CD4-positive, alpha-beta memory T cell (primary cell): Measurements from ENCODE around the gene RALB. TPM values are rescaled to one million over a fixed set of nuclear protein-coding genes. Genes with fewer than 3 reads are reported as not detected.

Experiments
- CTCF ChIA-PET: fragments of 350-600 bp; sonication (Branson Sonifier 250); formaldehyde crosslinking; loops from one replicate; lab custom pipeline; 2021; ENCODE audit warnings: inconsistent platforms; ENCODE audit not compliant: partially characterized antibody; lab: Charles Lee
- POLR2A ChIA-PET: fragments of 350-600 bp; sonication (Branson Sonifier 250); formaldehyde crosslinking; loops from one replicate; lab custom pipeline; 2021; ENCODE audit not compliant: partially characterized antibody; lab: Charles Lee
- DNase-seq, 5 donors: peaks; one replicate each; pipeline versions ENCODE4 v3.0.0 to v3.0.0-alpha.2; 2020 to 2022; ENCODE audit warnings: mixed read lengths in 1 of 5
- H3K27ac ChIP-seq: one replicate; pipeline ENCODE4 v1.7.0; 2013; ENCODE audit warnings: low read depth, low read length
- H3K27me3 ChIP-seq: 2 replicates; pipeline ENCODE4 v1.7.0; 2013; ENCODE audit warnings: mild to moderate bottlenecking, low read length, moderate library complexity; ENCODE audit not compliant: insufficient read depth
- H3K36me3 ChIP-seq: 2 replicates; pipeline ENCODE4 v1.7.0; 2013; ENCODE audit warnings: mild to moderate bottlenecking, low read length, moderate library complexity; ENCODE audit not compliant: insufficient read depth
- H3K4me1 ChIP-seq: 2 replicates; pipeline ENCODE4 v1.7.0; 2013; ENCODE audit warnings: mild to moderate bottlenecking, low read length, moderate library complexity; ENCODE audit not compliant: insufficient read depth
- H3K4me3 ChIP-seq, 2 donors: one replicate each; pipeline ENCODE4 v1.7.0; 2013; ENCODE audit warnings: low read length in 2 of 2, mild to moderate bottlenecking in 1 of 2
- H3K9me3 ChIP-seq, 2 donors: one replicate each; pipeline ENCODE4 v1.7.0; 2013; ENCODE audit warnings: low read length in 2 of 2, control low read depth in 1 of 2; ENCODE audit not compliant: control insufficient read depth in 1 of 2
- H3K27ac Mint-ChIP-seq, 7 donors: one replicate each; pipeline ENCODE4 v1.8.0; 2020 to 2021; ENCODE audit warnings: mixed read lengths in 7 of 7, mild to moderate bottlenecking in 6 of 7, inconsistent platforms in 3 of 7, moderate library complexity in 3 of 7
- H3K27me3 Mint-ChIP-seq, 2 donors: one replicate each; pipeline ENCODE4 v1.8.0; 2020 to 2021; ENCODE audit warnings: mixed read lengths in 2 of 2
- H3K36me3 Mint-ChIP-seq, 2 donors: one replicate each; pipeline ENCODE4 v1.8.0; 2020 to 2021; ENCODE audit warnings: mixed read lengths in 2 of 2, inconsistent platforms in 1 of 2, mild to moderate bottlenecking in 1 of 2
- H3K4me1 Mint-ChIP-seq, 4 donors: one replicate each; pipeline ENCODE4 v1.8.0; 2020 to 2021; ENCODE audit warnings: mixed read lengths in 4 of 4, mild to moderate bottlenecking in 1 of 4
- H3K4me3 Mint-ChIP-seq, 8 donors: one replicate each; pipeline ENCODE4 v1.8.0; 2020 to 2021; ENCODE audit warnings: mixed read lengths in 8 of 8, mild to moderate bottlenecking in 7 of 8, moderate library complexity in 6 of 8, inconsistent platforms in 3 of 8
- H3K9me3 Mint-ChIP-seq, 8 donors: one replicate each; pipeline ENCODE4 v1.8.0; 2020 to 2021; ENCODE audit warnings: mixed read lengths in 8 of 8, mild to moderate bottlenecking in 5 of 8, inconsistent platforms in 3 of 8, moderate library complexity in 1 of 8
- intact Hi-C: fragments of 100-400 bp; cut with micrococcal nuclease; formaldehyde crosslinking; loops from one replicate; pipeline ENCODE4 v1.15.1; 2023
- polyA plus RNA-seq, 2 donors: library from polyadenylated mRNA; unstranded; fragments of 300-500 nt; fragmentation: Illumina TruSeq; gene quantifications; one replicate each; pipeline ENCODE4 v1.2.3, GENCODE V29; 2021
- total RNA-seq, 2 experiments: library from RNA; stranded (reverse); gene quantifications; one replicate each; pipeline ENCODE4 v1.2.3, GENCODE V29; 2021

Gene RALB
- total and polyA plus RNA-seq, 4 experiments from 2014 or later: 14.0 to 50.4 (median 24.4) TPM

DNA sequence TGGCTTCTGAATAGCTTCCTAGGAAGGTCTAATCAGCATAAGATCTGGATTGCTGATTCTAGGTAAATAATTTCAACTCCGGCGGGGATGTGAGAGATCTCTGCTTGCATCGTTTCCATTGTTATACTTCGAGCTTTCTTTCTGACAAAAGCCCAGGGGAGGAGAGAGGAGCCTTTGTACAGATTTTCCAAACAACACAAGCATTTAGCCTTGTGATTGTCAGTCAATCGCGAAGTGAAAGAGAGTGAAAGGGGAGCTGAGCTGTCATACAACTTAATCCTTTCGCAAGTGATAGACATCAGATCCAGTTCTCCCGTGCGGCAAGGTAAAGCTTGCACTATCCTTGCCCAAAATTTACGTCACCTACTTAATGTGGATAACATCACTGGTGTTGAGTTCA lies 26.2 kb downstream of the RALB start:
- H3K36me3 Mint-ChIP-seq: peaks cover 31 to 43% of the 10 kb centered on the region in 2 donors
- H3K4me1 Mint-ChIP-seq: peaks cover 0 to 4% (median 0%) of the 10 kb centered on the region in 4 donors
- no peak overlapping the region for H3K4me3 ChIP-seq
- ChIA-PET POLR2A (interaction anchor here (1.1 kb wide), 1 partner anchor 102 kb away, joined by 3 read pairs; no protein-coding TSS in a partner anchor), CTCF (interaction anchor here (1.5 kb wide), 1 partner anchor 34 kb away, joined by 6 read pairs; no protein-coding TSS in a partner anchor)
- DNase-seq: peak in 1 of 5 donors; percentile 16
- no peaks in the 10 kb centered on the region for H3K4me1 ChIP-seq
- H3K27ac ChIP-seq: no peak overlapping the region
- H3K27me3 Mint-ChIP-seq: no peaks in the 10 kb centered on the region
- intact Hi-C loops: no loop called here
- no peaks in the 10 kb centered on the region for H3K27me3 ChIP-seq
- H3K9me3 ChIP-seq: no peaks in the 10 kb centered on the region
- H3K36me3 ChIP-seq: peaks cover 8% of the 10 kb centered on the region
- peaks cover 0 to 3% (median 0%) of the 10 kb centered on the region in 8 donors for H3K9me3 Mint-ChIP-seq
- H3K4me3 Mint-ChIP-seq: no peak overlapping the region
- H3K27ac Mint-ChIP-seq: no peak overlapping the region

GRCh38 chr2:120279708-120280107 lies 27.1 kb downstream of the RALB start:
- Mint-ChIP-seq H3K27ac (no peak overlapping the region), H3K4me1 (peaks cover 0 to 4% (median under 1%) of the 10 kb centered on the region in 4 donors), H3K4me3 (no peak overlapping the region), H3K27me3 (no peaks in the 10 kb centered on the region), H3K36me3 (peaks cover 32 to 44% of the 10 kb centered on the region in 2 donors), H3K9me3 (peaks cover 0 to 3% (median 0%) of the 10 kb centered on the region in 8 donors)
- DNase-seq: no peak
- no peak overlapping the region for H3K4me3 ChIP-seq
- H3K27ac ChIP-seq: no peak overlapping the region
- H3K9me3 ChIP-seq: no peaks in the 10 kb centered on the region
- POLR2A ChIA-PET: interaction anchor here (1.1 kb wide), 1 partner anchor 103 kb away, joined by 3 read pairs; no protein-coding TSS in a partner anchor
- no peaks in the 10 kb centered on the region for H3K27me3 ChIP-seq
- intact Hi-C loops: no loop called here
- H3K36me3 ChIP-seq: peaks cover 8% of the 10 kb centered on the region
- CTCF ChIA-PET: interaction anchor here (1.5 kb wide), 1 partner anchor 33 kb away, joined by 6 read pairs; no protein-coding TSS in a partner anchor
- no peaks in the 10 kb centered on the region for H3K4me1 ChIP-seq

- no peaks in the 10 kb centered on the region for H3K27me3 ChIP-seq
- peaks cover 12 to 26% (median 18%) of the 10 kb centered on the region in 4 donors for H3K4me1 Mint-ChIP-seq
- H3K36me3 Mint-ChIP-seq: peaks cover 35 to 50% of the 10 kb centered on the region in 2 donors
- H3K36me3 ChIP-seq: peaks cover 8% of the 10 kb centered on the region
- DNase-seq: no peak
- peaks cover 17% of the 10 kb centered on the region for H3K4me1 ChIP-seq
- H3K9me3 ChIP-seq: no peaks in the 10 kb centered on the region
- no peaks in the 10 kb centered on the region for H3K27me3 Mint-ChIP-seq
- no peak overlapping the region for H3K27ac ChIP-seq
- intact Hi-C loops: no loop called here
- CTCF ChIA-PET: interaction anchor here (0.9 to 1.7 kb wide), 5 partner anchors 27 to 109 kb away, joined by 3 to 4 read pairs (median 3); no protein-coding TSS in a partner anchor
- POLR2A ChIA-PET: no interaction called here
- peaks cover 0 to 3% (median 0%) of the 10 kb centered on the region in 8 donors for H3K9me3 Mint-ChIP-seq
- H3K4me3 Mint-ChIP-seq: no peak overlapping the region
- no peak overlapping the region for H3K4me3 ChIP-seq
- no peak overlapping the region for H3K27ac Mint-ChIP-seq
Observed at GRCh38 chr2:120283649-120284048, 31.0 kb downstream of the RALB start.

DNA sequence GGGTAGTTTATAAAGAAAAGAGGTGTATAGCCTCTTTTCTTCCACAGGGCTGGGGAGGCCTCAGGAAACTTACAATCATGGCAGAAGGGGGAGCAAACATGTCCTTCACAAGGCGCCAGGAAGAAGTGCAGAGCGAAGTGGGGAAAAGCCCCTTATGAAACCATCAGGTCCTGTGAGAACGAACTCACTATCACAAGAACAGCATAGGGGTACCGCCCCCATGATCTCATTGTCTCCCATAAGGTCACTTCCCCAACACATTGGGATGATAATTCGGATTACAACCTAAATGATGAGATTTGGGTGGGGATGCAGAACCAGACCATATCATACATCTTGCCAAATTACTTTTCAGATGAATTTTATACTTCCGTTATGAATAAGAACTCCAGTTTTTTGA lies 32.4 kb downstream of the RALB start:
- peak overlapping the region in 2 of 7 donors; percentile 53 to 72 for H3K27ac Mint-ChIP-seq
- peaks cover 13 to 26% (median 20%) of the 10 kb centered on the region in 4 donors for H3K4me1 Mint-ChIP-seq
- H3K9me3 Mint-ChIP-seq: peaks cover 0 to under 1% (median 0%) of the 10 kb centered on the region in 8 donors
- no peak overlapping the region for H3K4me3 Mint-ChIP-seq
- POLR2A ChIA-PET: no interaction called here
- H3K36me3 Mint-ChIP-seq: peaks cover 33 to 48% of the 10 kb centered on the region in 2 donors
- DNase-seq: peak in 1 of 5 donors; percentile 3
- no peaks in the 10 kb centered on the region for H3K9me3 ChIP-seq
- H3K27me3 ChIP-seq: no peaks in the 10 kb centered on the region
- peaks cover 2% of the 10 kb centered on the region for H3K36me3 ChIP-seq
- H3K4me1 ChIP-seq: peaks cover 17% of the 10 kb centered on the region
- H3K27me3 Mint-ChIP-seq: no peaks in the 10 kb centered on the region
- no peak overlapping the region for H3K27ac ChIP-seq
- no peak overlapping the region for H3K4me3 ChIP-seq
- intact Hi-C loops: no loop called here
- CTCF ChIA-PET: no interaction called here

GRCh38 chr2:120287183-120288015 lies 34.7 kb downstream of the RALB start:
- H3K9me3 Mint-ChIP-seq: no peaks in the 10 kb centered on the region
- H3K4me1 Mint-ChIP-seq: peaks cover 19 to 32% (median 23%) of the 10 kb centered on the region in 4 donors
- no peak overlapping the region for H3K27ac ChIP-seq
- H3K4me3 ChIP-seq: no peak overlapping the region
- peak overlapping the region; percentile 19 to 86 (median 60) for H3K27ac Mint-ChIP-seq
- peak in 1 of 5 donors; percentile 33 for DNase-seq
- H3K4me1 ChIP-seq: peaks cover 27% of the 10 kb centered on the region
- intact Hi-C loops: no loop called here
- peaks cover 44 to 55% of the 10 kb centered on the region in 2 donors for H3K36me3 Mint-ChIP-seq
- H3K36me3 ChIP-seq: no peaks in the 10 kb centered on the region
- H3K27me3 Mint-ChIP-seq: no peaks in the 10 kb centered on the region
- H3K9me3 ChIP-seq: no peaks in the 10 kb centered on the region
- ChIA-PET CTCF (no interaction called here), POLR2A (no interaction called here)
- peak overlapping the region in 3 of 8 donors; percentile 27 to 33 (median 30) for H3K4me3 Mint-ChIP-seq
- H3K27me3 ChIP-seq: no peaks in the 10 kb centered on the region

DNA sequence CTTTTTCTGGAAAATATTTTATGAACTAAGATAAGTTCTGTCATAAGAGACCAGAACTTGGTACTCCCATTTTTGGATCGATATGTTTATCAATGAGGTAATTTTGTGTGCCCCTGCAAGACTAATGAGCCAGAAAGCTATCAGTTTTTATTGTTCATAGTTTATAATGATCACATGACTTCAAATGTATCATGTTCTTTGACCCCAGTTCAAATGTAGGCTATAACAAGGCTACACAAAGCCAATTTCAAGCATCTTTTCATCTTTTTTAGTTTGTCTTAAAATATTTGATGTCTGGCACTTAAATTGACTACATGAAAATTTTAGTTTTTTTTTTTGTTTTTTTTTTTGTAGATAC lies 35.3 kb downstream of the RALB start:
- Histone ChIP-seq H3K27me3 (no peaks in the 10 kb centered on the region), H3K4me3 (no peak overlapping the region), H3K4me1 (peaks cover 27% of the 10 kb centered on the region), H3K27ac (no peak overlapping the region), H3K9me3 (no peaks in the 10 kb centered on the region), H3K36me3 (no peaks in the 10 kb centered on the region)
- H3K4me1 Mint-ChIP-seq: peaks cover 19 to 32% (median 23%) of the 10 kb centered on the region in 4 donors
- POLR2A ChIA-PET: no interaction called here
- H3K36me3 Mint-ChIP-seq: peaks cover 44 to 56% of the 10 kb centered on the region in 2 donors
- intact Hi-C loops: no loop called here
- no peak for DNase-seq
- H3K27ac Mint-ChIP-seq: peak overlapping the region in 2 of 7 donors; percentile 19 to 38
- CTCF ChIA-PET: no interaction called here
- H3K27me3 Mint-ChIP-seq: no peaks in the 10 kb centered on the region
- H3K9me3 Mint-ChIP-seq: no peaks in the 10 kb centered on the region
- no peak overlapping the region for H3K4me3 Mint-ChIP-seq
